HG03064 (cell line): ENCODE measurements around the gene COQ9.

Experiments
- ATAC-seq: cut with Tn5 transposase; IDR thresholded peaks from one replicate; pipeline ENCODE4 v1.9.1; 2021; ENCODE audit warnings: low read depth; ENCODE audit not compliant: unreplicated experiment

COQ9 gene

DNA sequence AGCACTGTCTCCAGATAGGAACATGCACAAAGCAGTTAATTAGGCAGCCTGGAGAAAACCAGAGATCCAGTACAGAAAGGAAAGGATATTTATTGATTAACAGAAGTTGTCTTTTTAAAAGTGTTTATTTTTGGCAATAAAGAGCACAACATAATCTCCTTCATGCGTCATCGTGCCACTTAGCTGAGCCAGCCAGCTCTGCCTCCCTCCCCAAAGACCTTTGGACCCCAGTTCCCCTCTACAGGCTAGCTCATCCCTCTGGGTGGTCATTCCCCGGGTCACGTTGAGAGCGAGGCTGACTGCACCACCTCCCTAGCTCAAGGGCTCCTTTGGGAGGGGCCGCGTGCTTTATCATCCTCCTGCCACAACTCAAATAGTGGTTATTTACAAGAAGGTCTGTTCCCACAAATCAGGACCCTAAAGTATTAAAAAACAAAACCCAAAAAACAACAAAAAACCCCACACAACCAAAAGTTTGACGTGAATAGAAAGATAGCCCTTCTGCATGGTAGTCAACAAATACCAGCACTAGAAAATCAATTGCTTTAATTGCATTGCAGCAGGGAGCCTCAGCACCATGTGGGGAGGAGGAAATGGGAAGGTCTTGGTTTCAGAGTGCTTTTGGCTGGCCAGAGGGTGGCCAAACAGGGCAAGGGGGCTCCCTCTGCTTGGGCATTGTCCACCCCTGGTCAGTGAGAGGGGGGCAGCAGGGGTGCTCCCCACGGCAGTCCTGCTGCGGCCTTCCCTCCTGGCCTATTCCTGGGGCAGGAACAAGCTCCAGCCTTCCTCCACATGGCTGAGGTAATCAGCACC is 24.8 kb downstream of the COQ9 start:
- ATAC-seq = no peak

GRCh38 chr16:57472665-57473060 is 25.4 kb downstream of the COQ9 start:
- no peak for ATAC-seq

DNA sequence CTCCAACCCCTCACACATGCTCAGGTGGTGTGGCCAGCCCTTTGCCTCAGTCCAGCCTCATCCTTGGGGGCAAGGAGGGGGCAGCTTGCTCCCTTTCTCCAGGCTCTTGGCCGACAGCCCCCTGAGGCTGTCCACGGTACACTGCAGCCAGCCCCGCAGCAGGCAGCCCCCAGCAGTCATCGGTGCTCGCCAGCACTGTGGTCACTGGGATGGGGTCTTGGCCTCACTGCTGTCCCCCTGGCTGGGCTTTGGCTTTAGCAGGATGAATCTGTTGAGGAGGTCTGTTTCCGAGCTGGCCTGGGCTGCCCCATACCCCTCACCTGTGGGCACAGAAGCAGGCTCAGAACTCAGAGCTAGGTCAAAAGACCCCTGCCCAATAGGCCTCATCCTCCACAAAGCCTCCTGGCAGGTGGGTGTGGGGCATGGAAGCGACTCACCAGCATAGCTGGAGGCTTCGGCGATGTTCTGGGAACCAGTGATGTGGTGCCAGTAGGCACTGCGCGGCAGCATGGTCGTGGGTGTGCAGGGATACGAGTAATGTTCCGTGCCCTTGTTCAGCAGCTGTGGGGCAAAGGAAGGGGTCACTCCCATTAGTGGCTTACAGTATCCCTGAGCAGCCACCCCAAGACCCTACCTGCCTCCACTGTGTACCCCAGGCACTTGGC is 26.0 kb downstream of the COQ9 start:
- ATAC-seq = no peak

GRCh38 chr16:57473906-57474305 is 26.6 kb downstream of the COQ9 start:
- ATAC-seq = no peak

DNA sequence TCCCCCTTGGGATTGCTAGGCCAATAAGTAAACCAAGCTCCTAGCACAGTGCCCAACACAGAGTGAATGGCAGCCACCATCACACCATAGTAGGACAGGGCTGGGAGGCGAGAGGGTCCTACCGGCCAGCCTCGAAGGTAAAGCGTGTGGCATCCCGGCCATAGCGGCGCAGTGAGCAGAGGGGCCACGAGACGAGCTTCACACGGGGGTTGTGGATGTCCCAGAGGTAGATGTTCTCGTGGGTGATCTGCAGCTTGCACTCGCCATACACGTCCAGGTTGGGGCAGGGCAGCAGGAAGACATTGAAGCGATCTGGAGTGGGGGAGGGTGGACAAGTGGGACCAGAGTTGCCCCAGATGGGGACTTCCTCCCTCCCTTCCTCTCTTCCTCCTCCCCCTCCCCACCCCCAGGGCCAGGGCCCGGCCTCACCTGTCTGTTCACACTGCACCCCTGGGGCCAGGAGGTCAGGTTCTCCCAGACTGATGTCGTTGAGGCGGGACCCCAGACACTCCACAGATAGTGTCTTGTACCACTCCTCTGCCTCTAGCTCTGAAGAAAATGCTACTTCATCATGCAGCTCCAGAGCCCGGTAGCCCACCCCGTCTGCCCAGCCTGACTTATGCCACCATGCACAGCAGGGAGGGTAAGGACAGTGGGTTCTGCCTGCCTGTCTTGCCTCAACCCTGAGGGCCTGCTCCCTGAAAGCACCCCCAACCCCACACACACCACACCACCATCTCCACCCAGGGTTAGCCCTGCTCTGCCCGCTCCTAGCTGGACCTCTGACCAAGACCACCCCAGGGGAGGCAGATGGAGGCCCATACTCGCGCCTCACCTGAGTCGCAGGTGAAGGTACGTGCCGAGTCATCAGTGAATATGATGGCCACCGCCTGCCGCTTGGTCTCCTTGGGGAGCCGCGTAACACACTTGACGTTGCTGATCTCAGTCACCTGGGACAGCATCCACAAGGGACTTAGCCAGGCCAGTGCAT is 27.7 kb downstream of the COQ9 start:
- ATAC-seq = no peak

- ATAC-seq = peak; percentile 77
Measured at GRCh38 chr16:57475711-57476339, 28.5 kb downstream of the COQ9 start.

- no peak for ATAC-seq
Measured at GRCh38 chr16:57476546-57477410, 29.5 kb downstream of the COQ9 start.

DNA sequence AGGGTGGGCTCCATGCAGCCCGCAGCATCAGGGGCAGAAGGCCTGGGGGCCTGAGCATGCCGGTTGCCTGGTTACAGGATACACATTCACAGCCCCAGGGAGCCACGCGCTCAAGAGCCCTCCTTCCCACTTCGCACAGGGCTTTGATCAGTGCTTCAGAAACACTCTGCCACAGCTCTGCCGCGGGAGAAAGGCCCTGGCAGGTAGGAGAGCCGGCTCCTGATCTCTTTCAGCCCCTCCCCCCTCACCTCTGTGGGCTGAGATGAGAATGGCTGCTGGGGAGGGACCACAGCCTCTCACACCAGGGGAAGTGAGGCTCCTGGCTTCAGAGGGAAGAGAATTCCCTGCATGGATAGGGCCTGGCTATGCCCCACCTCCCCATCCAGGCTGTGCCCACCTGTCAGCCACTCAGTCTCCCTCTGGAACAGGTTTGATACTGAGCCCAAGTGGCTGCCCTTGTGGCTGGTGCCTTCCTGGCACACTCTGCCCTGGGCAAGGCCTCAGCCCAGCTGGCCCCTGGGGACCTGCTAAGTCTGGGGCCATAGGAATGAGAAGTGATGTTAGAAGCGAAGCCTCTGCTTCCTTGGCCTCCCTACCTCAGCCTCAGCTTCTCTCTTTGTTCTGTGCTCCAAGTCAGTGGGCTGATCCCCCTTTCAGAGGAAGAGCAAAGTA is 30.4 kb downstream of the COQ9 start:
- no peak for ATAC-seq

- ATAC-seq = no peak
Measured at GRCh38 chr16:57478396-57479204, 31.3 kb downstream of the COQ9 start.

DNA sequence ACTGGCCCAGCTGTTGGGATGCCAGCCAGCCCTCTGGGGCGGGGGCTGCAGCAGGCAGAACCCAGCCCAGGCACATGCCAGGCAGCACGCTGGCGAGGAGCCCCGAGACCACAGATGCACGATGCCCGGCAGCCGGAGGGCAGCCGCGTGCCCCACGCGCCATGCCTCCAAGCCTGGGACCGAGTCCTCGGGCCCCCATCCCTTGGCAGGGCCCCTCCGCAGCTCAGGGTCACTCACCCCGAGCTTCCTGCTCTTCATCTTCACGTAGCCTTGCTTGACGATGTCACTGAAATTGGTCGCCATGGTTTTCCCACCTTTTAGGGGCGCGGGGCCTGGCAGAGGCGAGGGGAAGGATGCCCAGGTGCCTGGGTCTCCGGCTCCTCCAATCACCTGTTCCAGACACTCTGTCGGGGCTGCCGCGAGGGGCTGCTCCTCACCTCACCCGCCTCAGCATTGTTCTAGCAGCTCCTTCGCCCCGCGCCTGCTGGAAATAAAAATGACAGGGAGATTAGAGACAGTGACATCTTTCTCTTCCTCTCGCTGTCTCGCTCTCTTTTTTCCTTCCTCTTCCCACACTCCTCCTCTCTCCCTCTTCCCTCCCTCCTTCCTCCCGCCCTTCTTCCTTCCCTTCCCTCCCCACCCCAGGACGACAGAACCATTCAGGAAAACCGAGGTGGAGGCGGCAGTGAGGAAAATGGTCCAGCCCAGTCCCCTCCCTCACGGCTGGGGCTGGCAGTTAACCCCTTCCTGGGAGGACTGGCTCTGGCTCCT is 32.1 kb downstream of the COQ9 start:
- no peak for ATAC-seq

- ATAC-seq = no peak
Measured at GRCh38 chr16:57479976-57480753, 32.9 kb downstream of the COQ9 start.

DNA sequence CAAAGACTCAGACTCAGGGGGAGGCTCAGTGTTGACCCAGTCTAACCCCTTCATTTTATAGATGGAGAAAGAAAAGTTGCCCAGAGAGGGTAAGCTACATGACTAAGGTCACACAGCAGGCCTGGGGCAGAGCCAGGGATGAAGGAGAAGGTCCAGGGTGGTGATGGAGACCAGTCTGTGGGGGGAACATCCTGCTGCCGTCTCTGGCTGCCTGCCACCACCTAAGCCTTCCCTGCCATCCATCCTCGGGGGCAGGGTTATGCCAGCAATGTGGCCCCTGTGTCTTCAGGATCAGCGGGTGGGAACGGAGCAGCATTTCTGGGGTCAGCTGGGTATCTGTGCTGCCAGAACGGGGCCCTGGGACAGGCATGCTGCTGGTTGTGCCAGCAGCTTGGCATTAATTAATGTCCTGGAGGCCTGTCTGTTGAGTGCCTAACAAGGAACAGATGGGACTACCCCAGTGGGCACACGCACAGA is 33.5 kb downstream of the COQ9 start:
- ATAC-seq = no peak

DNA sequence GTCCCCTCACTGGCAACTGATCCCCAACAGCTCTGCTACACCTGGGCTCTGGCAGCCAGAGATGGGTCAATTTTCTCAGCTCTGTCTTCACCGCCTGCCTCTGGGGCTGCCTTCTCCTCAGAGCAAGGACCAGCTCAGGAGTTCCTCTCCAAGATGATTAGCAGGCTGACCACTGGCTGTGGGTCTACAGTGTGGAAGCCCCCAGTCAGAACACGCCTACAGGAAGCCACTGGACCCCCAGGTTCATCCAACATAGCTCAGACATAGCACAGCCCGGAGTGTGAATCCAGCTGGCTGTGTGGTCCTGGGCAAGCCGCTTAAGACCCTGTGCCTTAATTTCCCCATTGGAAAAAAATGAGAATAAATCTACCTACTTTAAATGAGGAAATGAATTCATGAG is 34.1 kb downstream of the COQ9 start:
- no peak for ATAC-seq

- ATAC-seq = no peak
Measured at GRCh38 chr16:57482845-57483545, 35.7 kb downstream of the COQ9 start.

GRCh38 chr16:57483725-57484514 is 36.6 kb downstream of the COQ9 start:
- ATAC-seq = no peak
